HG02973 (cell line): Measurements from ENCODE around the gene LRFN5.

Experiments used
- ATAC-seq: cut with Tn5 transposase; IDR thresholded peaks from one replicate; pipeline ENCODE4 v1.9.1; 2021; ENCODE audit warnings: moderate library complexity; ENCODE audit not compliant: unreplicated experiment

LRFN5 gene

DNA sequence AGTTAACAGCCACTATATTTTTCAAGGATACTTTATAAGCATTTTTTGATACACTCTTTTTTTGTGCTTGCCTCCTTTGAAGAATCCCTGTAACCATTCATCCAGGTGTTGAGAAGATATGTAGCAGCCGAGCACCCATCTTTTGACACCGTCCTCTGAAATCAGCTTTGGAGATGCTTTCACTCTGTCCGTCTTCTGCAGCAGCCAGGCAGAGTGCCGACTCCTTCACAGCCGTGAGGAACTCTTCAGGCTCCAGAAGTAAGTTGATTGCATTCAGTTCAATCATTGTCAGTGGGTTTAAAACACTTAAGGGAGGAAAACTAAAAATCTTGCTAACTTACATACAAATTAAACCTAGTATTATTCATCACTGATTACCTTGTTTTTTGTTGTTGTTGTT is 160.1 kb downstream of the LRFN5 start:
- ATAC-seq = no peak

DNA sequence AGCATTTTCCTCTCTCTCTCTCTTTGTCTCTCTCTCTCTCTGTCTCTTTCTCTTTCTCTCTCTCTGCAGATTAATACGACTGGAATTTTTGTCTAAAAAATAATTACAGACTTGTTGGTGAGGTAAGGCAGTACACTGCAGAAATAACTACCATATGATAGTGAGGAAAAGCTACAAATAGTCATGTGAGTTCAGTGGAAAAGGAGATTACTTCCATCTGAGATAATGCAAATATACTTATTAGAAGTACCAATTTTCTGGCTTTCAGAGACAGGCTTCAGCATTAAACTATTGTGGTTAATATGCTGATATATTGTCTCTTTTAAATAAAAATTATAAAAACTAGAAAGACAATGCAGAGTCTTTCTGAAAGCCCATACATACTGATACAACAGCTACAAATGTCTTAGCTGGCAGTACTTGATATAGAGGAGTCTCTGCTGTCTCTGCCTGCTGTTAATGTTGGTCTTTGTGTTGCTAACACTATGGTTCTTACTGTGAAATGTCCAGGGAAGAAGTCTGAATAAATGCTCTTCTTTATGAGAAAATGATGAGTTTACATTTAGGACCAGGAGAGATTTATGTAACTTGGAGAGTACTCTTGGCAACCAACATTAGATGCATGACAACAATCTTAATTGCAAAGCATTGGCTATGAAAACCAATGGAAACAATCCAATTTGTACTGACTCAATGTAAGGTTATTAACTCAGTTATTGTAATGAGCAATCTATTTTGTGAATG is 167.0 kb downstream of the LRFN5 start:
- ATAC-seq = no peak

DNA sequence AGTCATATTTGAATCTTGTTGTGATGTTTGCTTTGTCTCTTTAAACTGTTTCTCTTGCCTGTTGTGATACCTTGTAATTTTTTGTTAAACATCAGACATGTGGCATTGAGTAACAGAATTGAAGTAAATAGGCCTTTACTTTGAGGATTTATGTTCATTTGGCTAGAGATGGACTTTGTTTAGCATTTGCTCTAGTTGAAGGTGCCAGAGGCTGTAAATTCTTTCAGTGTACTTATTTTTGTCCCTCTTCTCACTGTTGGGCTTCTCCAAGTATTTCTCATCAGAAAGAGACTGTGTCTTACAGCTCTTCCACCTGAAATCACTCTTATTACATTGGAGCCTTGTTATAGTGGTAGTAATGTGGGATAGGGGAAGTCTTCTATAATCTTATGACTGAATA is 175.8 kb downstream of the LRFN5 start:
- ATAC-seq = no peak

DNA sequence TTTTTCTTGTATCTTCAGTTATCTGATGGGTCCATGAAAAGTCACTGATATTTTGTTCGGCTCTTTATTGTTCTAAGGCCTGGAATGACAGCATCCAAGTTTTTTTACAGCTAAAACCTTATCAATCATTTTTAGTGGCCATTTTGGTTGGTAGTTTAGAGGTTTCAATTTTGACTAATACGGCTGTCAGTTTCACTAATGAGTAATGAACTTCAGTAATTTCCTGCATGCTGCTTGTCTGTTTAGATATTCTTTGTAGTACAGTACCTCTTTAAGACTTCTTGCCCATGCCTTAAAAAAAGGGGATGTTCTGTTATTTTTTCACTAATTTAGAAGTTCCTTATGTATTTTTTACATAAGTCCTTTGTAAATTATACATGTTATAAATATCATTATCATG is 176.7 kb downstream of the LRFN5 start:
- ATAC-seq = no peak

DNA sequence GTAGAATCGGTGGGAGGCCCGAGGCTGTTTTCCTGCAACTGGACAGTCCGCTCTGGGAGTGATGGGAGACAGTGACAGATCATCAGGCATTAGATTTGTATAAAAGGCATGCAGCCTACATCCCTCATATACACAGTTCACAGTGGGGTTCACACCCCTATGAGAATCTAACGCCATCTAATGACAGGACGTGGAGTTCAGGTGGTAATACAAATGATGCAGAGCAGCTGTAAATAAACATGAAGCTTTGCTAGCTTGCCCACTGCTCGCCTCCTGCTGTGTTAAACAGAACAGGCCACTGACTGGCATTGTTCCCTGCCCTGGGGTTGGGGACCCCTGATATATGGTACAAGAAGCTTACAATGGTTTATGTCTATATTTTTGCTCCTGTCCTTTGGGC is 179.0 kb downstream of the LRFN5 start:
- ATAC-seq = no peak

DNA sequence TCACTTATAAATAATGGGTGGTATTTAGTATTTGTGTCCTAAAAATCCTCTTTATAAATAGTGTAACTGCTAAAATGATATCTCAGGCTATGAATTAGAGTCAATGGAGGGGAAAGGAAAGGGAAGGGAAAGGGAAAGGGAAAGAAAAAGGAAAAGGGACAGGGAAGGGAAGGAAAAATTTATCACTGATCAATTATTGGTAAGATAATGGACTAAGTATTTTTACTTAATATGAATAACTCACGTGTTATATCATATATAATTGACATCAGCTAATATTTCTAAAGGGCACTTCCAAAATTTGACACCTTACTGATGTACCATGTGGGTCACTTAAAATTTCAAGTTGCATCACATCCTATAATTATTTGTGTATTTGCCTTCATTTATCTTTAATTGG is 193.1 kb downstream of the LRFN5 start:
- ATAC-seq = no peak

DNA sequence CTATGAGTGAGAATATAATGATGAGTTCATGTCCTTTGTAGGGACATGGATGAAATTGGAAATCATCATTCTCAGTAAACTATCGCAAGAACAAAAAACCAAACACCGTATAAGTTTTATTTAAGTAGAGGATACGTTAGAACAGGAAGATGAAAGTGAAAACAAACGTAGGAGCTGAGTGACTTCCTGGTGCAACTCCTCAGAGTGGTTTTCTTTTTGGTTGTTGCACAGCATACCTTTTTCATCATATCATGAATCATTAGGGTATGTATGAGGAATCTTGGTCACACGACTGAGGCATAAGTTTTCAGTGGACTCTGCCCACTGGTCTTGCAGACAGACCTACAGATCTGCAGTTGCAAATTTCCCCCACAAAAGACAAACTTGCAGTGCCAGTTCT is 199.0 kb downstream of the LRFN5 start:
- no peak for ATAC-seq

DNA sequence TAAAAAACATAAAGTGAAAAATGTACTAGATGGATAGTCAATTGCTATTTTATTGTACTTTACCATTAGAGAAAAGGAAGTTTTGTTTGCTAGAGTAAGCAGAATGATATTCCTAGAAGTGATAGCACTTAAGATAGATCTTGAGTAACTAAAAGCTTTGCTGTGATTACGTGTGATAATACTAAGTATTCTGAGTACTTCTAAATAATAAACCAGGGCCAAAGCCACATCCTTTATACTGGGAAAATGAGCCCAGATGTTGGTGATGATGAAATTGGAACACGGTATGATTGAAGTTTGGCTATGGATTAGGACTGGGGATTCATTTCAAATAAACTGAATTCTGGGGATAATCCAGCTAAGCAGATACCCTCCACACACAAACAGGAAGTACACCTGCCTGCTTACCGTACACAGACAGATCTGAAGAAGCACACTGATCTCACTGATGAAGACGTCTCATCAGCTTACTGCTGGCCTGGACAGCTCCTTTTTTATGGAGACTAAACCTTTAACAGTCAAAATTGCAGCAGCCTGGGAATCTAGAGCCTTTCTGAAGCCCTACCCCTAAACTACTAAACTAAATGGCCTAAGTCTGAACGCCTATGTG is 199.8 kb downstream of the LRFN5 start:
- no peak for ATAC-seq

DNA sequence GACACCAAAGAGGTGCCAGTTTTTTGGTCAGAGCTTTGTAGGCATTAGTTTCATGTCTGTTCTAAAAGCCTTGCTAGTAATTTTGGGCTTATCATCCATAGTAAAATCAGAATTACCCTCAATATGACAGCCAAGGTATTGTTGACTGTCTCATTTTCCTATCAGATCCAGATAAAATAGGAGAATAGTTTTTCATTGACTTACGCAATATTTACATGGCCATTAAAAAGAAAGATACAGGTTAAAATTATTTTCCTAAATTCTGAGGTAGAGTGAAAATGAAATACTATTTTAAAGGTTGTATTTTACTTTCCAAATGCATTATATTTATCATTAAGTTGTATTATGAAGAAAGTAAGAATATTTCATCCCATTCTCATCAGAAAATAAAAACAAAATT is 203.7 kb downstream of the LRFN5 start:
- ATAC-seq = no peak

DNA sequence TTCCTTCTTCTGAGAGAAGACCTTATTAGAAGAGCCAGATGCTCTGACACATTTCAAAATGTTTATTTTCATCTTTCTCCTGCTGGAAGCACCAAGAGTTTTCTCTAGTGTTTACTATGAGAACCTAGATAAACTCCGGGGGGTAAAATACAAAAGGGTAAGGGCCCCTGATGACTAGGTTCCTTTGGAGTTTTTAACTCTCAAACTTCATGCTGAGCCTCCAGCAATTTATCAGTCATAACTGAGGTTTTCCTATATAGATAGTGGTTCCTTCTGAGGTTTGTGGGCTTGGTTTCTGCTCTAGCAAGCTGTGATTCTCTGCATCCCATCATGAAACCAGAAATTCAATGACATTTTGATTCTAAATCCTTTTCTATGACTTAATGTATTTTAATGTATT is 210.9 kb downstream of the LRFN5 start:
- ATAC-seq = no peak

DNA sequence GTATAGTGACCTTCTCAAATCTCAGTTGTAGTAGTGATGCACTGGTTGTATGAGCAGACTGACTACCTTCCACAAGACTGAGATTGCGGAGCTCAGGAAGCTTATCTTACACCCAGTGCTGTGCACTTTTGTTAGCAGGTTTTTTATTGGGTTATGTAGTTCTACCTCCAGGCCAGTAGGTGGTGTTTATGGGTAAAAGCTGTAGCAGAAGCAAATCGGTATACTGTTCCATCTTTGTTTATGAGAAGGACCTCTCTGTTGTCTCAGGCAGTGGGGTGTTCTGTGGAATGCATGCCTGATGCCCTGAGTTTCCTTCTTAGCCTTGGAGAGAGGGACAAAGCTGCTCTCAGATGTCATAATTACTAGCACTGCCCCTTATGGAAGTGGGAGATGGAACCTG is 217.8 kb downstream of the LRFN5 start:
- no peak for ATAC-seq

DNA sequence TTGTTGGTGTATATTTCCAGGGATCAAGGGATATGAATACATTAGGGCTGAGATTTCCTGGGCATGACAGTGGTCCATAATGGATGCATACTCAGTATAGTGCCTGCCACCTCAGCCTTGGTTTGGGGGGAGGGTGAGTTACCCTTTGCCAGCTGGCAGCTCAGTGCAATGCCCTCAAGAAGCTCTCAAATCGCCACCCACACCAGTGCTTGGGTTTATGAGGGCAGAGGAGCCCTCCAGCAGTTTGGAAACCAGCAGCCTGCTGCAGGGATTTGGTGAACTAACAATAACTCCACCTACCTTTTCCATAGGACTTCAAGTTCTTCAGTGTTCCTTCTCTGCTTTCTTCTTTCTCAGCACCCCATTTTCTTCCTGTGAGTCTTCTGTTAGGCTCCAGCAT is 218.9 kb downstream of the LRFN5 start:
- ATAC-seq = no peak

DNA sequence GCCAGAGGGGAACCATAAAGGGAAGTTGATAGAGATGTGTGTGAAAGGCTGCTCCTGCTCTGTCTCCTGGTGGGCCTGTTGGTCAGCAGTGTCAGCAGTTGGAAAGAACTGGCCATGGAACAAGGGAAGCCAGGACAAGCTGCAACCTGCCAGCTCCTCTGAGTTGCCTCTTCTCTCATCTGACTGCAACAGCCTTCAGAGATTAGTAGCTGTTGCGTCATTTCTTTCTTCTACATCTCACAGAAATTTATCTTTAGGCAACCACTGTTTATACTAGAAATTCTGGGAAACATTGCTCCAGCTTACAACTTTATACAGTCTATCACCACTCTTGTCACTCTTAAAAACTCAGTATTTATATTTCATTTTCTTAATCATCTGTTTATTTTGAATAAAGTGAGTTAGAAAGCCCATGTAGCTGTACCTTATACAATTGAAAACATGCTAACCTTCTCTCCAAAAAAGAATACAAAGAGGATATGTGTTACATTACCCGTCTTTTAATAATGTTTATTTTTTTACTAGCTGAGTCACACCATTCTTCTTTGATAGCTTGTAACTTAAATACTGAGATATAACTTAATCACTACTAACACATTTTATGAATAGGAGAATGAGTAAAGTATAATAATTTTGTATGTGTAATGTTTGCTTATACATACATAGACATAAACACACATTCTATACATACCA is 224.2 kb downstream of the LRFN5 start:
- no peak for ATAC-seq

DNA sequence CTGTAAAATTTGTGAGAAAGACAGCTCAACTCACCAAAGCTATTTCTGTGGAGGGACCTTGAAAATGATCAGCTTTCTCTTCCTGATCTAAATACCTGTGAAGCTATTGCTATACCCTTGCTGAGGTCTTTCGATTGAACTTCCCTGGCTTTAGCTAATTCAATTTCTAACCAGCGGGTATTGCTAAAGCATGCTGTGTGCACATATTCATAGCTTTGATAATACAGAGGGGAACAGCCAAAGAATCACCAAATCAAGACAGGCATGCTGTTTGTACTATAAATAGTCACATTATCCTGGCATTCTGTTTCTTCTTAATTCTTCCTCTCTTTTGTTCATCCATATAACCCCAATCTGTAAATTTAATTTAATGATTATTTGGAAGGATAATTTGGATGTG is 233.0 kb downstream of the LRFN5 start:
- ATAC-seq = no peak

DNA sequence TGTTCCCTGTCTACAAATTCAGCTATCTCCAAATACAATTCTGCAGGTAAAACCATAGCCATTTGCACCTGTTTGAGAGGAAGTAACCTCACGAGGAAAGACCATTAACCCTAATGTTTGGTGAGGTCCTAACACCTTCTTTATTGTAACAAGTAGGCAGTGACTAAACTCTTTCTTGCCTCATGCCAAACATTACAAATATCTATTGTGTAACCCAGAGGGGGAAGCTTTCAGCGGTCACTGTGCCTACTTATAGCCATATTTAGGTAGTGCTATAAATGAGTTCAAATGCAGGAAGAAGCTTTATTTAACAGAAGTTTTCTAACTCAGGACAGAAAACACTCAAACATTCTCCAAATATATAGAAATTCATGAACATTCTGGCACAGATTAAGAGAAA is 252.7 kb downstream of the LRFN5 start:
- ATAC-seq = no peak

DNA sequence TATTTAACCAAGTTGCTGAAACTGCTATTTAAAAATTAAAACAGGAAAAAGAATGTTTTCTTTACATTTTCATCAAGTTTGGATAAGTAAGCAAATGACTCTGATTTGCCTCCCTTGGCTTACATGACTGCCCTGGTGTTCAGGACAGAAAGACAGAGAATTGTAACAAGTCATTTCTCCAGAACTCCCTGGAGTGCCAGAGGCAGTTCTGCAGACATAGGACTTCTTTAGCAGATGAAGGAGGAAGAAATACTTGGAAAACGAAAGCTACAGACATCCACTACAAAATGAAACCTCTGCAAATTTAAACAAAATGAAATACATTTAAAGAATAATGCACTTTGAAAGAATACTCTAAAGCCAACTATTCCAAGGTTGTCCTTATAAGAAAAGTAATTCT is 253.9 kb downstream of the LRFN5 start:
- no peak for ATAC-seq

DNA sequence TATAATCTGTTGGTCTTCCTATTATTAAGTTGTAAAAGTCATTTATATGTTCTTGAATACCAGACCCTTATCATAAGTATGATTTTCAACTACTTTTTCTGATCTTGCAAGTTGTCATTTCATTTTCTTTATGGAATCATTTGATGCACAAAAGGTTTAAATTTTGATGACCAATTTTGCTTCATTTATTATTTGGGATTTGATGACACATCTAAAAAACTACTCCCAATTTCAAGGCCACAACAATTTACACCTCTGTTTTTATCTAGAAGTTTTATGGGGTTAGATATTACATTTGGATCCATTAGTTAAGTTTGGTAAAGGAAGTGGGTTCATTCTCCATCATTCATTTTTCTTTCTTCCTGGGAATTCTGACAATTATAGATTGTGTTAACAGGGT is 259.2 kb downstream of the LRFN5 start:
- ATAC-seq = no peak

DNA sequence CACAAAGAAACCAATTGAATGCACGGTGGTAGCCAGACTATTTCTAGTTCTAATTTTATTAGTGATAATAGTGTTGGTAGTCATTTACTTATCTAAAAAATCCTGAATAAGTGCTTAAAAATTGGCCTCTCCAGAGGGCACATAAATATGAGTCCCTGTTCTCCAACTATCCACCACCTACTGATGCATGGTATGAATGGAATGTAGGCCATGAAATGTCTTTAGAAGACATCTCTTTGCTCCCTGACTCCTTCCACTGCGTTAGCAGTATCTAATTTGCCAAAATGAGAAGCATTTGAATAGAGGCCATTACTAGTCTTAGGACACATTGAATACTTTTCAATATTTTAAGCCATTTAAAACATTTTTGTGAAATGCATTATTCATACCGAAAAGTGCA is 261.7 kb downstream of the LRFN5 start:
- no peak for ATAC-seq

DNA sequence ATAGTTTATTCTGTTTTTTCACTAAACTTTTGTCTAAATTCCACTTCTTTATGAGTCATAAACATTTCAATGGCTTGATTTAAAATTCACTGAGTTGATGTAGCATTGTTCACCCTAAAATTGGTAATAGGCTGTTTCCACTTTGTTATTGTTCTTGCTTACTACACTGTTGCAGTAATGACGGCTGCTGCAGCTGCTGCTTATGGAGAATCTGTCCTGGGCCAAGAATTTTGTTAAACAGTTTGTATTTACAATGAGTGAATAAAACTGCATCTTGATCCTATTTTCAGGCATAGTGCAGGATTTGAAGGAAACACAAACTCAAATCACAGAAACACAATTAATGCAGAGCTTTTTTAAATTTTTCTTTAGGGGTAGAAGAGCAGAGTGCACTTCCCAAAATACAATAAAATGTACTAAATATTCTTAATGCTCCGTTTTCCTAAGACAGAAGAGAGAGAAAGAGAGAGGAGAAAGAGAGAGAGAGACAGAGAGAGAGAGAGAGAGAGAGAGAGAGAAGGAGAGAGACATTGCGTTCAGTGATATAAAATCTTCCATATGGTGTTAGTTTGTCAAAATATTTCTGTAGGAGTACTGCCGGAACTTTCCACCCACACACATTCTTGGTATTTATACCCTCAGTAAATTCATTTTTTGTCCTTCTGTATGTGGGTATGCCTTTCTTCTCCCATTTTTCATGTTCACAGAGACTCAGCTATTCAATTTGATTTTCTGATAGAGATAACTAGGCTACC is 266.4 kb downstream of the LRFN5 start:
- ATAC-seq = no peak

DNA sequence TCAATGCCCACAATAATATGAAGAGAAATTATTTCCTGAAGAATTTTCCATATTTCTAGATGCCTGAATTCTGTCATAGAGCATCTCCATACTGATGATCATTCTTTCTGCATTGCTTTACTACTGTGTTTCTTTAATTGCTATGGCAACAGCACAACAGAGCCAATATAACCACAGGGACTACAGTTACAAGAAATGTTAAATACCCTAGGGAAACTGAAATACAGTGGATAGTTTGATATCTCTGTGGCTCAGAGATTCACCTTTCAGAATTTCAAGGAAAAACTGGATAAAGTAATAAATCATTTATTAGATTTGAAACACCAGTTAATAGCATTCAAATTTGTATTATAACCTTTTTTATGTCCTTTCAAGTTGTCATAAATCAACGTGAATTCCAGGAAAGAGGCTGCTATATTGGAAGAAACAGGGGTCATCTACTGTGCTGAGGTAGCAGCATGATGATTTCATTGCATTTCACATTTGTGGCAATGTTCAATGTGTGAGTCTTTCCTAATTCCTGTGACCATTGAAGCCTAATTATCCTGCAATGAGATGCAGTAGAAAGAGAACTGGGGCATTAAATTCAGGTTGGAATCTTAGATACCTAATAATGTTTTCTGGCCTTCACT is 267.1 kb downstream of the LRFN5 start:
- ATAC-seq = no peak

DNA sequence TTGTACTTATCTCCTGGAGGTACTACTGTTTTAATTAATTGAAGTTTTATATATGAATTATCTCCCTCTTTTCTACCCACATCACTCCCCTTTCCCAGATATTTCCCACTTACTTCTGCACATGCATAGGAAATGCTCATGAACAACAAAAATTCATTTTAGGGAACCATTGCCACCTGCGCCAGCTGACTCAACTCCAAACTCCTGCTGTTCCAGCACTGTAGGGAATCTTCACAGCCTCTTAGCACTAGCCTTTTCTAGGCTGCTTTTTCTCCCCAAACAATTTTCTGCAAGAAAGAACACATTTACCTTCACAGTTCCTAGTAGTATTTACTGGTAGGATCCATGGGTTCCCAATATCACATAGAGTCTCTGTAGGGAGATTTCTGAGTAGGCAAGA is 268.4 kb downstream of the LRFN5 start:
- no peak for ATAC-seq
